Erythroblast (primary cell): ENCODE measurements around the gene CBFA2T2.

Experiments
- GATA1 ChIP-seq: IDR thresholded peaks from 2 replicates; pipeline ENCODE4 v1.6.1; 2011; ENCODE audit warnings: low read depth, mild to moderate bottlenecking, control low read depth, low read length, moderate library complexity
- POLR2A ChIP-seq: IDR thresholded peaks from 2 replicates; pipeline ENCODE4 v1.6.1; 2011; ENCODE audit warnings: mild to moderate bottlenecking, low read length

DNA sequence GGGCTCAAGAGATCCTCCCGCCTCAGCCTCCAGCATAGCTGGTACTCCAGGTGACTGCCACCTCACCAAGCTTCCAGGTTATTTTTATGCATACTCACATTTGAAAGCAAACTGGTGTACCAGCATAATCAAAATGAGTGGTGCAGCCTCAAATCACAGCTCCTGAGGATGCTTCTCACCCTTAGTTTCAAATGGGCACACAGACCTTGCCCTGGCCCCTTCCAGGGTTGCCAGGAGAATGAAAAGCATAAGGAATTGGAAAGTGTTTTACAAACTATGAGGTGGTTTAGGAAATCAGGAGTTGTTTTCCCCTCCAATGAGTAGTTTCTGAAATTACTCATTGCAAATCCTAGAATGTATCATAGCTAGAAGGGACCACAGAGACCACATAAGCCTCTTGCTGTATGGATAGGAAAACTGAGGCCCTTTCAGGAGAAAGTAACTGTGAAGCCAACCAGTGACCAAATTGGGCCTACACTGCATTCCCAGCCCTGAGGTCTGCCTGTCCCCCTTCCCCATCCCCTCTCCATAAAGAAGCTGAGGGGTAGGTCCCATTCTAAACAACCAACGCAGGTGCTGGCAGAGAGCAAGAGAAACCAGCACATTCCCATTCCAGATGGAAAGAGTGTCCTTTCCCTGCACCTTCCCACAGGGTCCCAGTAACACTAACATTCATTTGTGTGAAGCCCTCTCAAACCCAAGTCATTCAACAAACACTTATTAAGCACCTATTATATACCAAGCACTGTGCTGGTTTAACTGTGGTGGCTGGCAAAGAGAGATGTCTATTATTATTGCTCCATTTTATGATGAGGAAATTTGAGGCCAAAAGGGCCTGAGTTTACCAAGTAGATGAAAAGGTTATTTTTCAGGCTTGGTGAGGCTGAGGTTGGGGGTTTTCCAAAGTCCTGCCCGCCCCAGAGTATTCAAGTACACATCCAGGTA is 198.4 kb downstream of the CBFA2T2 start:
- TF ChIP-seq POLR2A (no peak), GATA1 (no peak)
